ENCODE data around the gene TMEM117. TPM values are rescaled to one million over a fixed set of nuclear protein-coding genes. Genes with fewer than 3 reads are reported as not detected.

Gene TMEM117
- total RNA-seq, 4 donors from 2014 or later = 15.8 to 42.2 (median 24.0) TPM

DNA sequence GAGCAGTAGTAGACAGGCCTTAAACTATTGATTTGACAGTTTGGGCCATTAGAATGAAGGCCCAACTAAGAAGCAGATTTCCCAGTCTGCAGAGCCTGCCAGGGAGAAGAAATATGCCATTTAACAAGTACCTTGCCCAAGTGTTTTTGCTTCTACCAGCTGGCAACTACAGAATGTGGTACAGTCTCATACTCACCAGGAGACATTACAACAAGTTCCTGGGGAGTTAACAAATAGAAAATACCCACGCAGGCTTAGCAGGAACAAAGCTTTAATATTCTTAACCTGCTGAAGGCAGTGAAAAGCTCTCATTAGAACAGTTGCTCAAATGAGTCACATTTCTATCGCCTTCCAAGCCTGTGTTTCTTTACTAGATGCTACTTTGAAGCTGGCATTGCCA lies 241.0 kb downstream of the TMEM117 start:
- H3K9me3 ChIP-seq = no peaks in the 10 kb centered on the region
- TF ChIP-seq, protein P1, sequence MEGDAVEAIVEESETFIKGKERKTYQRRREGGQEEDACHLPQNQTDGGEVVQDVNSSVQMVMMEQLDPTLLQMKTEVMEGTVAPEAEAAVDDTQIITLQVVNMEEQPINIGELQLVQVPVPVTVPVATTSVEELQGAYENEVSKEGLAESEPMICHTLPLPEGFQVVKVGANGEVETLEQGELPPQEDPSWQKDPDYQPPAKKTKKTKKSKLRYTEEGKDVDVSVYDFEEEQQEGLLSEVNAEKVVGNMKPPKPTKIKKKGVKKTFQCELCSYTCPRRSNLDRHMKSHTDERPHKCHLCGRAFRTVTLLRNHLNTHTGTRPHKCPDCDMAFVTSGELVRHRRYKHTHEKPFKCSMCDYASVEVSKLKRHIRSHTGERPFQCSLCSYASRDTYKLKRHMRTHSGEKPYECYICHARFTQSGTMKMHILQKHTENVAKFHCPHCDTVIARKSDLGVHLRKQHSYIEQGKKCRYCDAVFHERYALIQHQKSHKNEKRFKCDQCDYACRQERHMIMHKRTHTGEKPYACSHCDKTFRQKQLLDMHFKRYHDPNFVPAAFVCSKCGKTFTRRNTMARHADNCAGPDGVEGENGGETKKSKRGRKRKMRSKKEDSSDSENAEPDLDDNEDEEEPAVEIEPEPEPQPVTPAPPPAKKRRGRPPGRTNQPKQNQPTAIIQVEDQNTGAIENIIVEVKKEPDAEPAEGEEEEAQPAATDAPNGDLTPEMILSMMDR (IDR thresholded peaks at IDR 0.05) = no peak
- TF ChIP-seq POLR2A (IDR thresholded peaks at IDR 0.05) = no peak
- H3K4me1 ChIP-seq = peaks cover 0 to 12% (median 0%) of the 10 kb centered on the region in 3 donors
- WGBS, 2 donors = 45 to 46% methylated on average over 2 of the region's 2 CpGs
- H3K27me3 ChIP-seq = no peaks in the 10 kb centered on the region
- H3K27ac ChIP-seq = no peak overlapping the region
- no peaks in the 10 kb centered on the region for H3K36me3 ChIP-seq
- DNase-seq = no peak
- intact Hi-C loops (cut with DNase I) = no loop called here
- H3K4me3 ChIP-seq = no peak overlapping the region

- 6 to 7% methylated on average over 2 of the region's 2 CpGs for WGBS, 2 donors
- Histone ChIP-seq H3K4me3 (no peak overlapping the region), H3K36me3 (no peaks in the 10 kb centered on the region), H3K4me1 (peaks cover 0 to 12% (median 0%) of the 10 kb centered on the region in 3 donors), H3K27me3 (no peaks in the 10 kb centered on the region), H3K9me3 (no peaks in the 10 kb centered on the region), H3K27ac (no peak overlapping the region)
- intact Hi-C loops (cut with DNase I) = no loop called here
- no peak for DNase-seq
- no peak for TF ChIP-seq POLR2A (IDR thresholded peaks at IDR 0.05)
- TF ChIP-seq, protein P1 (IDR thresholded peaks at IDR 0.05) = no peak
These were observed 241.4 kb downstream of the TMEM117 start for GRCh38 chr12:44077294-44077693.

GRCh38 chr12:44078273-44078672 lies 242.4 kb downstream of the TMEM117 start:
- Histone ChIP-seq H3K4me1 (peaks cover 0 to 12% (median 0%) of the 10 kb centered on the region in 3 donors), H3K9me3 (no peaks in the 10 kb centered on the region), H3K27me3 (no peaks in the 10 kb centered on the region), H3K4me3 (no peak overlapping the region), H3K36me3 (no peaks in the 10 kb centered on the region), H3K27ac (no peak overlapping the region)
- intact Hi-C loops (cut with DNase I) = no loop called here
- WGBS, 2 donors = 57 to 72% methylated on average over 4 of the region's 4 CpGs
- TF ChIP-seq, protein P1 (IDR thresholded peaks at IDR 0.05) = no peak
- TF ChIP-seq POLR2A (IDR thresholded peaks at IDR 0.05) = no peak
- no peak for DNase-seq

GRCh38 chr12:44088647-44089046 lies 252.8 kb downstream of the TMEM117 start:
- Histone ChIP-seq H3K4me3 (no peak overlapping the region), H3K9me3 (no peaks in the 10 kb centered on the region), H3K4me1 (no peaks in the 10 kb centered on the region), H3K27ac (no peak overlapping the region), H3K36me3 (no peaks in the 10 kb centered on the region), H3K27me3 (no peaks in the 10 kb centered on the region)
- DNase-seq = no peak
- WGBS, 2 donors = 74 to 83% methylated on average over 1 of the region's 1 CpG
- TF ChIP-seq POLR2A (IDR thresholded peaks at IDR 0.05) = no peak
- TF ChIP-seq, protein P1 (IDR thresholded peaks at IDR 0.05) = no peak
- intact Hi-C loops (cut with DNase I) = no loop called here

GRCh38 chr12:44091948-44092606 lies 256.2 kb downstream of the TMEM117 start:
- Histone ChIP-seq H3K4me3 (no peak overlapping the region), H3K27ac (no peak overlapping the region), H3K36me3 (no peaks in the 10 kb centered on the region), H3K27me3 (no peaks in the 10 kb centered on the region), H3K4me1 (no peaks in the 10 kb centered on the region), H3K9me3 (no peaks in the 10 kb centered on the region)
- no peak for DNase-seq
- no peak for TF ChIP-seq POLR2A (IDR thresholded peaks at IDR 0.05)
- TF ChIP-seq, protein P1 (IDR thresholded peaks at IDR 0.05) = no peak
- WGBS, 2 donors = 88% methylated on average over 3 of the region's 3 CpGs
- intact Hi-C loops (cut with DNase I) = no loop called here

Measured in esophagus squamous epithelium (tissue), 5 donors.